Measurements from ENCODE around the gene KAT8. TPM values are rescaled to one million over a fixed set of nuclear protein-coding genes. Genes with fewer than 3 reads are reported as not detected.

The KAT8 gene
- total RNA-seq, 1 donor = 24.6 TPM

DNA sequence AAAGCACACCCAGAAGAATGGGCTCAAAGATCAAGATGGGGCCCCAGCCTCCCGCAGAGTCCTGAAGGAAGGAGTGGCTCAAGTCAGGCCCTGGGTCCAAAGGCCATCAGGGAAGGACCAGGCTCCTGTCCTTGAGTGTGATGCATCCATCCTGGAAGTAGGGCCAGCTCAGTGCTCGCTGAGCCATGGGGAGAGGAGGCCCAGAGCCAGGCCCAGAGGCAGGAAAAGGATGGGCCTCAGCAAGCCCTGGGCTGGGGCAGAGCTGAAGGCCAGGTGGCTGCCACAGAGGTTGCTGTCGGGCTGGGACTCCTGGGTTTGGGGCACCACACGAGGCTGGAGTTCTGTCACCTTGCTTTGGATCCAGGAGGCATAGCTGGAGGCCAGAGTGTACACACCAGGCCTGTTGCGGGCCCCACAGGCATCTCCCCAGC is 14.4 kb downstream of the KAT8 start:
- TF ChIP-seq, protein P1, sequence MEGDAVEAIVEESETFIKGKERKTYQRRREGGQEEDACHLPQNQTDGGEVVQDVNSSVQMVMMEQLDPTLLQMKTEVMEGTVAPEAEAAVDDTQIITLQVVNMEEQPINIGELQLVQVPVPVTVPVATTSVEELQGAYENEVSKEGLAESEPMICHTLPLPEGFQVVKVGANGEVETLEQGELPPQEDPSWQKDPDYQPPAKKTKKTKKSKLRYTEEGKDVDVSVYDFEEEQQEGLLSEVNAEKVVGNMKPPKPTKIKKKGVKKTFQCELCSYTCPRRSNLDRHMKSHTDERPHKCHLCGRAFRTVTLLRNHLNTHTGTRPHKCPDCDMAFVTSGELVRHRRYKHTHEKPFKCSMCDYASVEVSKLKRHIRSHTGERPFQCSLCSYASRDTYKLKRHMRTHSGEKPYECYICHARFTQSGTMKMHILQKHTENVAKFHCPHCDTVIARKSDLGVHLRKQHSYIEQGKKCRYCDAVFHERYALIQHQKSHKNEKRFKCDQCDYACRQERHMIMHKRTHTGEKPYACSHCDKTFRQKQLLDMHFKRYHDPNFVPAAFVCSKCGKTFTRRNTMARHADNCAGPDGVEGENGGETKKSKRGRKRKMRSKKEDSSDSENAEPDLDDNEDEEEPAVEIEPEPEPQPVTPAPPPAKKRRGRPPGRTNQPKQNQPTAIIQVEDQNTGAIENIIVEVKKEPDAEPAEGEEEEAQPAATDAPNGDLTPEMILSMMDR (IDR thresholded peaks at IDR 0.05; ENCODE audit: insufficient read depth, low read depth, low read length) = no peak
- no peak for DNase-seq (ENCODE audit: low read depth)
- no peak overlapping the region for H3K4me3 ChIP-seq (ENCODE audit: low read depth, low read length)

DNA sequence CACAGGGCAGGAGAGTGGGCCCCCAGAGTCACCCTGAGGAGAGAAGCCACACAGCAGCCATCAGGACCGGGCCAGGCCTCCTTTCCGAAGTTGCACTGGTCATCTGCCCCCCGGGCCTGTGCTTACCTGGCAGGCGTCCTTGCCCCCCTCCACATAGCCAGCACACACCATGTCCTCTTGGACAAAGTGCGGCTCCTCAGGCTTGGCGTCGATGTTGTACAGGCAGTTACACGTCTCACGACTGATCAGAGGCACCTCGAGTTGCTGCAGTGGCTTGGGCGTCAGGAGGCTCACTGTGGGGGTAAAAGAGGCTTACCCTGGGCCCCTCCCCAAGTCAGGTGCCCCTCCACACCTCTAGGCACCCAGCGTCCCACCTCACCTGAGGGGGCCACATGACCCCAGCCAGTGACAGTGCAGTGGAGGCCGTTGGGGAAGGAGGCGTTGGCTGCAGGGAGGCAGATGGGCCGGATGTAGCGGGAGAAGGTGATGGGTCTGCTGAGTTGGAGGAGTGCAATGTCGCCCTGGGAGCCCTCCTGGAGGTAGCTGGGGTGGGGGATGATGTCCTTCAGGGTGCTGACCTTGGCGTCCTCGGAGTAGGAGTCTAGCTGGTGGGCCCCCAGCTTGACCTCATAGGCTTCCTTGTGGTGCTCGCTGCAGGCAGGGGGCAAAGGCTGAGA is 15.0 kb downstream of the KAT8 start:
- no peak overlapping the region for H3K4me3 ChIP-seq (ENCODE audit: low read depth, low read length)
- TF ChIP-seq, protein P1 (IDR thresholded peaks at IDR 0.05; ENCODE audit: insufficient read depth, low read depth, low read length) = no peak
- DNase-seq (ENCODE audit: low read depth) = no peak

DNA sequence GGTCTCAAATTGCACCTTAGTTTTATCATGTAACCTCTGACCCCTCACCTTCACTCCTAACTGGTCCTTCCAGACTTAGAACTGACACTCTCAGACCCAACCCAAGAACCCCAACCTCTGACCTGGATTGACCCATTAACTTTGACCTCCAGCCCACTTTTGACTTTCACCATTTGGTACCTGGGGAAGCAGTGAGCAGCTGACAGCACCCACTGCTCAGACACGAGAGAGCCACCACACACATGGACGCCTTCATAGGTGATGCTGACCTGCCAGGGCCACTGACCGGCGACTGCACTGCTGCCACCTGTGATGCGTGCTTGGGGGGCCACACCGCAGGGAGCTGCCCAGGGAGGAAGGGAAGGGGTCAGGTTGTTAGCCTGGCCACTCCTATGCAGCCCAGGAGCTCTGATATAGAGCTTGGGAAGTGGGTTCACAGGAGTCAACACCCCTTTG is 15.6 kb downstream of the KAT8 start:
- no peak overlapping the region for H3K4me3 ChIP-seq (ENCODE audit: low read depth, low read length)
- TF ChIP-seq, protein P1 (IDR thresholded peaks at IDR 0.05; ENCODE audit: insufficient read depth, low read depth, low read length) = no peak
- no peak for DNase-seq (ENCODE audit: low read depth)

DNA sequence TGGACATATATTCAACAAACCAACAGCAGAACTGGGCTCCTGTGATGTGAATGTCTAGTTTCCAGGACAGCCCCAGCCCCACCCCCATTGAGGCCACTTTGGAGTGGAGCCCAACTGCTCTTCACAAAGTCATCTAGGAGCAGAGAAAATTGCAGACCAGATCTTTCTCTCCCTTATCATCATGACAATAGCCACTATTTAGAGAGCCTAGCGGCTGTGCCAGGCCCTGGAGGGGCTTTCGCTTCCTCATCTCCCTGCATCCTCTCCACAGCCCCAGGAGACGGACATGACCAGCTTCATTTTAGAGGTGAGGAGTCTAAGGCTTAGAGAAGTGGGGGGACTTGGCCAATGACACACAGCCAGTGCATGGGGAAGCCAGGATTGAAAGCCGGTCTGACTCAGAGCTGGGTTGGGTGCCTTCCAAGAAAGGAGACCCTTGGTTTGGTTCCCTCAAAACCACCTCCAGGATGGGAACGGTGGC is 16.7 kb downstream of the KAT8 start:
- TF ChIP-seq, protein P1 (IDR thresholded peaks at IDR 0.05; ENCODE audit: insufficient read depth, low read depth, low read length) = no peak
- no peak for DNase-seq (ENCODE audit: low read depth)
- no peak overlapping the region for H3K4me3 ChIP-seq (ENCODE audit: low read depth, low read length)

DNA sequence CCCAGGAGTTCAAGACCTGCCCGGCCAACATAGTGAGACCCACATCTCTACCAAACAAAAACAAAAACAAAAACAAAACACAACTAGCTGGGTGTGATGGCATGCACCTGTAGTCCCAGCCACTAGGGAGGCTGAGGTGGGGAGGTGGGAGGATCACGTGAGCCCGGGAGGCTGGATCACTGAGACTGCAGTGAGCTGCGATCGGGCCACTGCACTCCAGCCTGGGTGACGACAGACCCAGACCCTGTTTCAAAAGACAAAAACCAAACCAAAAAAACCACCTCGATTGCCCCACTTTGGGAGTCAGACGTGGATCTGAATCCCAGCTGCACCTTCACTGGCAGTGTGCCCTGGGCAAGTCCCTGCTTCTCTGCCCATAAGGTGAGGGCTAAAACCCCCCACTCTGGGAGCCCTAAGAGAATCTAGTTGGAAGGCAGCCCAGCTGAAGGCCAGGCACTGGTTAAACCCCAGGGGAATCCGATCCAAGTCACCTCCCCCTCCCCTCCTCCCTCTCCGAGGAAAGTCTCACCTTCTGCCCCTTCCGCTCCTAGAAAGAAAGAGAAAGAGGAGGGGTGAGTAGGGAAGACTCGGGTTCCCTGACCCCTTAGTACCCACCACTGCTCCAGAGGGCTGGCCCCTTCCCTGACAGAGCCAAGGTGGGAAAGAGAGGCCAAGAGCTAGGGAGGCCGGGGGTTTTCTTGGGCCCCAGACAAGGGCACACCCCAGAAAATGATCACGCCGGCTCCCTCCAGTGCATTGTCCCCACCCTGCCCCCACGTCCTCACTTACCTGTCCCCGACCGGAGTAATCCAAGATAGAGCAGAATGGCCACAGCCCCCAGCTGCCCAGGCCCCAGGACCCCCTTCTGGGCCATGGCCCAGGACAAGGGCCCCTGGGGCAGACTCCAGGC is 17.4 kb downstream of the KAT8 start:
- H3K4me3 ChIP-seq (ENCODE audit: low read depth, low read length) = no peak overlapping the region
- TF ChIP-seq, protein P1 (IDR thresholded peaks at IDR 0.05; ENCODE audit: insufficient read depth, low read depth, low read length) = no peak
- DNase-seq (ENCODE audit: low read depth) = no peak

DNA sequence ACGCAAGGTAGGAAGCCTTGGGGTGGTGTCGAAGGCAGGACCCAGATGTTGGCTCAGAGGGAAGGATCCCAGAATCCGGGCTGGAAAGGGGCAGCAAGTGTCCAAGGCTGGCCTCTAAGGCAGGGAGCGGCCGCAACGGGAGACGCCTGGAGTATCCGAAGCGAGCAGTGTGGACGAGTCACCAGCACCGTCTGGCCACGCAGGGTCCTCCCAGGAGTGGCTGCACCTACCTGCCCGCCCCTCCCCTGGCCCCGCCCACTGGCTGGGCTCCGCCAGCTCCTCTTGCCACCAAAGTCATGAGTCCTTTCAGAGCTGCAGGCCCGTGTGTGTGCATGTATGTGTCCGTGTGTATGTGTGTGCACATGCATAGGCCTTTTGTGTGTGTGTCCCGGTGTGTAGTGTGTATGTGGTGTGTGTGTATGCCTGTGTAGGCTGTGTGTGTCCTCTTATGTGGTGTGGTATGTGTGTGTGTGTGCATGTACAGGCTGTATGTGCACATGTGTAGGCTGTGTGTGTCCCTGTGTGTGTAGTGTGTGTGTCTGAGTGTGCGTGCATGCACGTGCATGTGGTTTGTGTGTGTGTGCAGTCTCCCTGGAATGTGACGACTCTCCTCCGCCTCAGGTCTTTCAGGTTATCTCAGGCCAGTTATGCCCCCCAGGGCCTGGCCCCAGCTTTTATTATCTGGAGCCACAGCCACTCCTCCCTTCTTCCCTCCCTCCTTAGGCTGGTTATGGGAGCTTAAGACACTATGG is 18.2 kb downstream of the KAT8 start, which contains the start of gene PRSS8:
TSS of gene PRSS8 (minus strand) at position 193 of the 752 bp plus-strand sequence. CDS start 229 bp downstream, outside the sequence.
- DNase-seq (ENCODE audit: low read depth) = no peak
- no peak within 1 kb of the TSS for H3K4me3 ChIP-seq (ENCODE audit: low read depth, low read length)
- TF ChIP-seq, protein P1 (IDR thresholded peaks at IDR 0.05; ENCODE audit: insufficient read depth, low read depth, low read length) = no peak

Data from fibroblast of villous mesenchyme (primary cell).